Right lobe of liver (tissue), 6 donors: ENCODE data around the gene ZNF649. TPM values are rescaled to one million over a fixed set of nuclear protein-coding genes. Genes with fewer than 3 reads are reported as not detected.
"Not testable (repeated sequence)": the region's sequence is repeated elsewhere in the genome, so short reads cannot be mapped to it uniquely, and the experiment has no call there.

Source experiments
- ATAC-seq, 4 donors: fragments of 200-7000 bp; cut with Tn5 transposase; one replicate each; pipeline ENCODE4 v1.9.1; 2020; ENCODE audit warnings: mild to moderate bottlenecking in 4 of 4, moderate library complexity in 4 of 4
- DNase-seq, 3 donors: peaks; one replicate each; pipeline ENCODE4 v3.0.0-alpha.2; 2020
- H3K27ac ChIP-seq, 3 donors: fragments of 200-600 bp; one replicate each; pipeline ENCODE4 v1.8.0; 2022
- H3K27me3 ChIP-seq, 2 donors: fragments of 200-600 bp; one replicate each; pipeline ENCODE4 v1.8.0; 2022
- H3K36me3 ChIP-seq, 4 donors: fragments of 200-600 bp; sonication (generic) in 1 of 4; one replicate each; pipeline versions ENCODE4 v1.5.1 to v1.8.0; 2017 to 2022; ENCODE audit warnings: control low read depth in 1 of 4
- H3K4me1 ChIP-seq, 4 donors: fragments of 200-600 bp; sonication (generic) in 1 of 4; one replicate each; pipeline versions ENCODE4 v1.5.1 to v1.8.0; 2017 to 2022; ENCODE audit warnings: control low read depth in 1 of 4
- H3K4me3 ChIP-seq, 3 donors: fragments of 200-600 bp; one replicate each; pipeline ENCODE4 v1.8.0; 2022
- H3K9me3 ChIP-seq, 4 donors: fragments of 200-600 bp; sonication (generic) in 1 of 4; one replicate each; pipeline versions ENCODE4 v1.5.1 to v1.8.0; 2017 to 2022; ENCODE audit warnings: control low read depth in 1 of 4
- POLR2A ChIP-seq: fragments of 450-650 bp; IDR thresholded peaks from one replicate; pipeline ENCODE4 v1.6.1; 2017; ENCODE audit warnings: antibody characterized with exemption, mild to moderate bottlenecking
- WGBS: methylation state at CpG from one replicate; pipeline ENCODE4 v1.1.6; 2018; ENCODE audit warnings: low coverage, low lambda C conversion rate; ENCODE audit not compliant: insufficient coverage; ENCODE audit errors: missing lambda C conversion rate; 5-methylcytosine and 5-hydroxymethylcytosine counted together
- intact Hi-C, 2 donors: fragments of 100-400 bp; cut with DNase I; formaldehyde crosslinking; loops; one replicate each; pipeline versions ENCODE4 v1.11.2 to v1.14.1; 2022
- total RNA-seq, 6 experiments: library from RNA; depleted of rRNA in 2 of 6; stranded (reverse); fragments of >200 nt in 2 of 6; fragmentation: NEBNext Ultra II Directional in 3 of 6; extraction: Animal tissue kit (Norgen Biotek cat#: 25700) in 3 of 6; gene quantifications; one replicate each; pipeline versions ENCODE4 v1.1.0 to v1.2.4, GENCODE V29; 2016 to 2023
- TF ChIP-seq, protein P1 (sequence below), 4 donors: fragments of 200-600 bp in 3 of 4; fragments of 450-650 bp in 1 of 4; IDR thresholded peaks; one replicate each; pipeline versions ENCODE4 v1.5.1 to v1.8.0; 2016 to 2022; ENCODE audit warnings: antibody characterized with exemption in 4 of 4, mild to moderate bottlenecking in 2 of 4
- donor health status: DM: no; HTN: yes; CAD: no.
- donor health status: DM: no; HTN: no; CAD: no.
- donor health status: DM: no; HTN: no; CAD: no.
- donor health status: DM: no; HTN: yes; CAD: no.
- donor health status: DM: no; HTN: yes; CAD: no.

ZNF649 gene
- total RNA-seq, 6 experiments from 2014 or later: 2.0 to 5.4 (median 2.4) TPM

DNA sequence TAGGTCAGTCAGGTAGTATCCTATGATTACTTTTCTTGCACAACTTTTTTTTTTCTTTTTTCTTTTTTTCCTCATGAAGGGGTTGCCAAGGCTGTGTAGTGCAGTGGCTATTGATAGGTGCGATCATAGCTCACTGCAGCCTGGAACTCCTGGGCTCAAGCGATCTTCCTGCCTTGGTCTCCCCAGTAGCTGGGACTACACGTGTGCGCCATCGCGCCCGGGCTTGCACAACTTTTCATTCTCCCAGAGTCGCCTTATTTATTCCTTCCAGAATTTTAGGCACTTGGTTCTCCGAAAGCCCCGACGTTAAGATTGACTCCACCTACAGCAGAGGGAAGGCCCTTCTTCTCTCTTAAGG lies 21.6 kb upstream of the ZNF649 start:
- intact Hi-C loops: no loop called here
- Histone ChIP-seq H3K36me3 (peaks cover 0 to 13% (median 0%) of the 10 kb centered on the region in 4 donors), H3K27me3 (no peaks in the 10 kb centered on the region), H3K9me3 (peaks cover 0 to 15% (median under 1%) of the 10 kb centered on the region in 4 donors), H3K27ac (peak overlapping the region in 1 of 3 donors; percentile 84), H3K4me1 (peaks cover 0 to 7% (median 0%) of the 10 kb centered on the region in 4 donors), H3K4me3 (peak overlapping the region; percentile 87 to 92 (median 88))
- 29% methylated on average over 11 of the region's 11 CpGs for WGBS
- no peak for ATAC-seq
- DNase-seq: no peak
- no peak for TF ChIP-seq POLR2A
- TF ChIP-seq, protein P1, sequence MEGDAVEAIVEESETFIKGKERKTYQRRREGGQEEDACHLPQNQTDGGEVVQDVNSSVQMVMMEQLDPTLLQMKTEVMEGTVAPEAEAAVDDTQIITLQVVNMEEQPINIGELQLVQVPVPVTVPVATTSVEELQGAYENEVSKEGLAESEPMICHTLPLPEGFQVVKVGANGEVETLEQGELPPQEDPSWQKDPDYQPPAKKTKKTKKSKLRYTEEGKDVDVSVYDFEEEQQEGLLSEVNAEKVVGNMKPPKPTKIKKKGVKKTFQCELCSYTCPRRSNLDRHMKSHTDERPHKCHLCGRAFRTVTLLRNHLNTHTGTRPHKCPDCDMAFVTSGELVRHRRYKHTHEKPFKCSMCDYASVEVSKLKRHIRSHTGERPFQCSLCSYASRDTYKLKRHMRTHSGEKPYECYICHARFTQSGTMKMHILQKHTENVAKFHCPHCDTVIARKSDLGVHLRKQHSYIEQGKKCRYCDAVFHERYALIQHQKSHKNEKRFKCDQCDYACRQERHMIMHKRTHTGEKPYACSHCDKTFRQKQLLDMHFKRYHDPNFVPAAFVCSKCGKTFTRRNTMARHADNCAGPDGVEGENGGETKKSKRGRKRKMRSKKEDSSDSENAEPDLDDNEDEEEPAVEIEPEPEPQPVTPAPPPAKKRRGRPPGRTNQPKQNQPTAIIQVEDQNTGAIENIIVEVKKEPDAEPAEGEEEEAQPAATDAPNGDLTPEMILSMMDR (IDR thresholded peaks at IDR 0.05): no peak

DNA sequence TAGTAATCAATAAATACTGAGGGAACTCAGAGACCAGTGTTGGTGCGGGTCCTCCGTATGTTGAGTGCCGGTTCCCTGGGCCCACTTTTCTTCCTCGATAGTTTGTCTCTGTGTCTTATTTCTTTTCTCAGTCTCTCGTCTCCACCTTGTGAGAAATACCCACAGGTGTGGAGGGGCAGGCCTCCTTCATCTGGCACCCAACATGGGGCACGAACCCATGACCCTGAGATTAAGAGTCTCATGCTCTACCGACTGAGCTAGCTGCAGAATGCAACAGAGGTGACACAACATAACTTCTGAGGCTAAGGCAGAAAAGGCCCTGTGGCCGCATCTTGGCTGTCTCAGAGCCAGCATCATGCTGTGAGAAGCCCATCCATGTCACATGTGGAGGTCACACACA lies 17.1 kb upstream of the ZNF649 start:
- no peak overlapping the region for H3K4me3 ChIP-seq
- TF ChIP-seq, protein P1 (IDR thresholded peaks at IDR 0.05): no peak
- no peak for TF ChIP-seq POLR2A
- no peaks in the 10 kb centered on the region for H3K27me3 ChIP-seq
- DNase-seq: no peak
- peaks cover 0 to 14% (median 2%) of the 10 kb centered on the region in 4 donors for H3K9me3 ChIP-seq
- ATAC-seq: no peak
- 76% methylated on average over 7 of the region's 8 CpGs for WGBS
- H3K27ac ChIP-seq: no peak overlapping the region
- H3K36me3 ChIP-seq: no peaks in the 10 kb centered on the region
- H3K4me1 ChIP-seq: no peaks in the 10 kb centered on the region
- intact Hi-C loops: no loop called here

DNA sequence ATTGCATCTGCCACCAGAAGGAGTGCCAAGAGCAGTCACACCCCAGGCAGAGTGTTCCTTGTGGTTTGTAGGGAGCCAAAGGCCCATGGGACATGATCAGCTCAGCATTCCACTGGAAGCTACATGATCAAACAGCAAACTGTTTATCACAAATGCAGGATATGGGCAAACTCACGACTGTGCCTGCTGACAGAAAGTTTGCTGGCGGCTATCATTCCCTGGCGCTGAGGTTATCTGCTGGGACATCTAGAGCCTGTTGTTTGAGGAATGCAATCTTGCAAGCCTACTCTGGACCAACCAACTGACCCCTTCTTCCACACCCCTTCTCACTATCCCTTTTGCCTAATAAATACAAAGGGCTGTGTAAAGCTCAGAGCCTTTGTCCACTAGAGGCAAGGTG lies 14.8 kb upstream of the ZNF649 start:
- ATAC-seq (no peak), DNase-seq (no peak)
- Histone ChIP-seq H3K4me3 (no peak overlapping the region), H3K36me3 (no peaks in the 10 kb centered on the region), H3K27me3 (no peaks in the 10 kb centered on the region), H3K27ac (no peak overlapping the region), H3K9me3 (peaks cover 0 to 27% (median 7%) of the 10 kb centered on the region in 4 donors), H3K4me1 (no peaks in the 10 kb centered on the region)
- TF ChIP-seq POLR2A: no peak
- 80% methylated on average over 1 of the region's 3 CpGs for WGBS
- intact Hi-C loops: no loop called here

DNA sequence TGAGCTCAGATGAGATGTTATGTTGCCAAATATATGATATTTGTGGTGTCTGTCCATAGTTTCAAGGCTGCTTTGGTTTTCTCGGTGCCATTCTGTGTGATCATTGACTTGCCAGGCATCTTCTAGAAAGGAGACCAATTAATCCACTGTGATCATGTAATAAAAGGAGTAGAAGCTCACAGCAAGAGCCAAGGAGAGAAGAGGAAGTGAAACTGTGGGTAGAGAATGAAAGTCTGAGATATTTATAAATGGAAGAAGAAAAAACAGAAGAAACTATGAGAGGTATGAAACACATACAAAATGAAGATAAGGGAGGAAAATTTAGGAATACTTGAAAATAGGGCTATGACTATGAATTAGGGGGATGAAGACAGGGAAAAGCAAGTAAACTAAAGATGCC lies 11.3 kb upstream of the ZNF649 start:
- Histone ChIP-seq H3K4me3 (no peak overlapping the region), H3K36me3 (no peaks in the 10 kb centered on the region), H3K9me3 (peaks cover 0 to 26% (median 14%) of the 10 kb centered on the region in 4 donors), H3K27me3 (no peaks in the 10 kb centered on the region), H3K4me1 (no peaks in the 10 kb centered on the region), H3K27ac (no peak overlapping the region)
- no peak for TF ChIP-seq POLR2A
- TF ChIP-seq, protein P1 (IDR thresholded peaks at IDR 0.05): no peak
- intact Hi-C loops: no loop called here
- DNase-seq (no peak), ATAC-seq (no peak)
- 80% methylated on average over 1 of the region's 1 CpG for whole genome bisulfite sequencing

DNA sequence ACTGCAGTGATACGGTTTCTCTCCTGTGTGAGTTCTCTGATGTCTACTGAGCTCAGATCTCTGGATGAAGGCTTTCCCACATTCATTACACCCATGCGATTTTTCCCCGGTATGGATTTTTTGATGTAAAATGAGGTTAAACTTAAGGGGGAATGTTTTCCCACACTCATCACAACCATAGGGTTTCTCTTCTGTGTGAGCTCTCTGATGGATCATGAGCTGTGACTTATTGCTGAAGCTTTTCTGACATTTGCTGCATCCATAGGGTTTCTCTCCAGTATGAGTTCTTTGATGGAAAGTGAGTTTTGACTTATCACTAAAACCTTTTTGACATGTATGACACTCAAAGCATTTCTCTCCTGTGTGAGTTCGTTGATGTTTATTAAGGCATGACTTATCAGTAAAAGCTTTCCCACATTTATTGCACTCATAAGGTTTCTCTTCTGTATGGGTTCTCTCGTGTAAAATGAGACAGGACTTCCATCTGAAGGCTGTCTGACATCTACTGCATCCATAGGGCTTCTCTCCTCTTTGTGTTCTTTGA lies 10.6 kb upstream of the ZNF649 start:
- no peak for ATAC-seq
- H3K27ac ChIP-seq: no peak overlapping the region
- TF ChIP-seq, protein P1 (IDR thresholded peaks at IDR 0.05): no peak
- TF ChIP-seq POLR2A: no peak
- H3K4me1 ChIP-seq: no peaks in the 10 kb centered on the region
- 64% methylated on average over 5 of the region's 5 CpGs for WGBS
- DNase-seq: no peak
- intact Hi-C loops: no loop called here
- no peak overlapping the region for H3K4me3 ChIP-seq
- H3K27me3 ChIP-seq: no peaks in the 10 kb centered on the region
- H3K9me3 ChIP-seq: peaks cover 0 to 25% (median 13%) of the 10 kb centered on the region in 4 donors
- H3K36me3 ChIP-seq: no peaks in the 10 kb centered on the region

DNA sequence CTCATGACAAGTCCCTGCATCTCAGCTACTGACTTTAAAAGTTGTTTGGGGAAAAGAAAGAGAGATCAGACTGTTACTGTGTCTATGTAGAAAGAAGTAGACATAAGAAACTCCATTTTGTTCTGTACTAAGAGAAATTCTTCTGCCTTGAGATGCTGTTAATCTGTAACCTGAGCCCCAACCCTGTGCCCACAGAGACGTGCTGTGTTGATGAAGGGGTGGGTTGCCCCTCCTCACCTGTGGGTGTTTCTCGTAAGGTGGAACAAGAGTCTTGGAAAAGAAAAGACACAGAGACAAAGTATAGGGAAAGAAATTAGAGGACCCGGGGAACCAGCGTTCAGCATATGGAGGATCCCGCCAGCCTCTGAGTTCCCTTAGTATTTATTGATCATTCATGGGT lies 3.2 kb upstream of the ZNF649 start:
- H3K4me1 ChIP-seq, H3K27ac ChIP-seq, H3K27me3 ChIP-seq, H3K4me3 ChIP-seq, H3K36me3 ChIP-seq, DNase-seq, H3K9me3 ChIP-seq, intact Hi-C loops, ATAC-seq: not testable (repeated sequence)
- WGBS: 20% methylated on average over 5 of the region's 5 CpGs

DNA sequence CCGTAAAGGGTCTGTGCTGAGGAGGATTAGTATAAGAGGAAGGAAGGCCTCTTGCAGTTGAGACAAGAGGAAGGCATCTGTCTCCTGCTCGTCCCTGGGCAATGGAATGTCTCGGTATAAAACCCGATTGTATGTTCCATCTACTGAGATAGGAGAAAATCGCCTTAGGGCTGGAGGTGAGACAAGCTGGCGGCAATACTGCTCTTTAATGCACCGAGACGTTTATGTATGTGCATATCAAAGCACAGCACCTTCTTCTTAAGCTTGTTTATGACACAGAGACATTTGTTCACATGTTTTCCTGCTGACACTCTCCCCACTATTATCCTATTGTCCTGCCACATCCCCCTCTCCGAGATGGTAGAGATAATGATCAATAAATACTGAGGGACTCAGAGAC lies 1.3 kb upstream of the ZNF649 start:
- WGBS: 37% methylated on average over 8 of the region's 9 CpGs
- H3K27me3 ChIP-seq, H3K4me3 ChIP-seq, H3K9me3 ChIP-seq, DNase-seq, H3K4me1 ChIP-seq, H3K27ac ChIP-seq, H3K36me3 ChIP-seq, ATAC-seq, intact Hi-C loops: not testable (repeated sequence)

DNA sequence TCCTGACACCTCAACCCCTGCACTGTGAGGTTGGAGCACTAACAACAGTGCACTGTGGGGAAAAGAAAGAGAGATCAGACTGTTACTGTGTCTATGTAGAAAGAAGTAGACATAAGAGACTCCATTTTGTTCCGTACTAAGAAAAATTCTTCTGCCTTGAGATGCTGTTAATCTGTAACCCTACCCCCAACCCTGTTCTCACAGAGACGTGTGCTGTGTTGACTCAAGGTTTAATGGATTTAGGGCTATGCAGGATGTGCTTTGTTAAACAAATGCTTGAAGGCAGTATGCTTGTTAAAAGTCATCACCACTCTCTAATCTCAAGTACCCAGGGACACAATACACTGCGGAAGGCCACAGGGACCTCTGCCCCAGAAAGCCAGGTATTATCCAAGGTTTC lies 822 bp upstream of the ZNF649 start:
- ATAC-seq, DNase-seq, intact Hi-C loops, H3K9me3 ChIP-seq, H3K4me3 ChIP-seq, H3K36me3 ChIP-seq, H3K27me3 ChIP-seq, H3K27ac ChIP-seq, H3K4me1 ChIP-seq: not testable (repeated sequence)
- 65% methylated on average over 2 of the region's 3 CpGs for WGBS
